ENCODE measurements around the gene LRTM2.
"Not testable (repeated sequence)": the region's sequence is repeated elsewhere in the genome, so short reads cannot be mapped to it uniquely, and the experiment has no call there.

Gene LRTM2

DNA sequence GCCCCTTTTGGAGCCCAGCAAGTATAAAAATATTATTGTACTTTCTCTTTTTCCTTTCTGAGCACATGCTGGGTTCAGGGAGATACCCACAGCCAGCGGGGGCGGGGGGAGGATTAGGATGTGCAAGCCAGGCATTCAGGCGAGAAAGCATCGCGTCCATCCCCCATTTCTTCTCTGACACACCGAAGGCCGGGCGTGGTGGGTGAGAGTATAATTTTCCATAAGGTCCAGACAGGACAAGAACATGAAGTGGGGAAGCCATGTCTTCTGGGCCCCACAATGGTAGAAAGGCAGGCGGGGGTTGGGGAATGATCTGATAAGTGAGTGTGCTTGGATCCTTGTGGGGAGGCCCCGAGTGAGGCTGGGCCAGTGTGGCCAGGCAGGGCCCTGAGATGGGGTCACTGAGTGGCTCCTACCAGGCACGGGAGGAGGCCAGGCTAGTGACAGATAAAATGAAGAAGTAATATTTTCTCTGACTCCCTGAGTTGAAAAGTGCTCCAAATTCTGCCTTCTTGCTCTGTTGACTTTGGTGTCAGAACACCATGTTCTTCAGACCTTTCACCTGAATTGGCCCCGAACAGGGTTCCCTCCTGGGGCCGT is 10.7 kb upstream of the LRTM2 start:
- in situ Hi-C loops (cut with MboI; ENCODE audit: low sequenced_read_pairs) = loop anchor here (5.0 kb wide), 1 partner anchor 118 kb away; no protein-coding TSS in a partner anchor

DNA sequence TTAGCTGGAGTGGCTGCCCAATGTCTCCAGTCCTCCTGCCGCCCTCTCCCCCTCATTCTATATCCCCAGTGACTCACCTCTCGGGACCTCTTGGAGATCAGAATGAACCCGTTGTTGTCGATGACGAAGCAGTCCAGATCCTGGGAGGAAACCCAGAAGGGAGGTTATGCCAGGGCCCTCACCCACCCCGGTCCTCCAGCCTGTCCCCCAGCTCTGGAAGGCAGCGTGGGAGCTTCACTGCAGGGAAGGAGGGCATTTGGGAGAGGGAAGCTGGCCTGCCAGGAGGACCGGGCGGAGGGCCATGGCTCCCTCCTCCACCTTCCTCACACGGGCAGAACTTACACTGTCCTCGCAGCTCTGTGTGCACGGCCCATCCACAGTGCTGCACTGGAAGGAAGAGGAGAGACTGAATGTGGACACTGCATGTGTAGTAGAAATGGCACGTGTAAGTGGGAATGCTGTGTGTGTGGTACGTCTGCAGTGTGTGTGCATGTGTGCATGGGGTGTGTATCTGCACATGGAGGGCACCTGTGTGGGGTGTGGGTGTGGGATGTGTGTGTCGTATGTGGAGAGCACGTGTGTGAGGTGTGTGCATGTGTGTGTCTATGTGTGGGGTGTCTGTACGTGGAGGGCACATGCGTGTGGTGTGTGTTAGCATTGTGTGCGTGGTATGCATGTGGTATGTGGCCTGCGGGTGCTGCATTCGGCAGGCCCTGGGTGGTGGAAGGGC is 10.0 kb upstream of the LRTM2 start:
- in situ Hi-C loops (cut with MboI; ENCODE audit: low sequenced_read_pairs) = no loop called here

DNA sequence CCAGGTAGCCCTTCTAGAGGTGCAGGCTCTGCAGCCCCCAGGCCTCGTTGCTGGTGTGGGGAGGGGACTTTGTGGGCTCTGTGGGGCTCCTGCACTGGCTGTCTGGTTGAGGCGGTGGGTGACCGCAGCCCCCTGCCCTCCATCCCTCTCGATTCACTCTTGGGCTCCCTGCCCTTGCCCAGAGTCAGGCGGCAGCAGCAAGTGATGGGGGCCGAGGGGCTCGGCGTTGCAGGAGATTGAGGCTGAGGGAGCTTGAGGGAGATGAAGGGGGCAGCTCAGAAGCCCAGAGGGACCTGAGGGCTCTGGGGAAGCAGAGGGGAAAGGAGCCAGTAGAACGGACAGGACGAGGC is 9.5 kb upstream of the LRTM2 start:
- in situ Hi-C loops (cut with MboI; ENCODE audit: low sequenced_read_pairs) = no loop called here

DNA sequence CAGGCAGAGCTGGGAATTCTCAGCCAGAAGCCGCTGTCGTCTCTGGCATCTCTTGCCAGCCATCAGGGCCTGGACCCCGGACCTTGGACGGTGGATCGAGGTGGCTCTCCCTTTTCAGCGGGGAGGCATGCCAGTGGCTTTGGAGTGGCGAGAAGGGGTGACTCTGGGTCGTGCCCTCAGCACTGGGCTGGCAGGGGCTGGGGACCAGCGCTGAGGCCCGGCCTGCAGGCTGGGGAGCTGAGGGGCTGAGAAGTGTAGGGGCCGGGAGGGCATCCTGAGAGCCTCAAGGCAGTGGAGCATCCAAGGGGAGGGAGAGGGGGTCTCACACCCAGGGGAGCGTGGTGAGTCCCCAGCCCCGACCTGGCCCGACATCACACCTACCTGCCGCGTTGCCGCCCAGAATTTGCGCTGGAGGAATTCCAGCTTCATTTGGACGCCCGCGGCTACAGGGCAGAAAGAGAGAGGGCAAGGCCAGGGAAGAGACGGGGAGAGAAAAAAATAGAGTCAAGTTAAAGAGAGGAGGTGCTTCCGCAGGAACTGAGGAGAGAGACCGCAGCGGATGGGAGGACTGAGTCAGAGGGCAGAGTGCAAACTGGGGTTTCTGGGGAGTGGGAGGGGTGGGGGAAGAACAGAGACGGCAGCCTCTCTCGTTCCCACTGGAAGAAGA is 9.0 kb upstream of the LRTM2 start:
- in situ Hi-C loops (cut with MboI; ENCODE audit: low sequenced_read_pairs) = no loop called here

DNA sequence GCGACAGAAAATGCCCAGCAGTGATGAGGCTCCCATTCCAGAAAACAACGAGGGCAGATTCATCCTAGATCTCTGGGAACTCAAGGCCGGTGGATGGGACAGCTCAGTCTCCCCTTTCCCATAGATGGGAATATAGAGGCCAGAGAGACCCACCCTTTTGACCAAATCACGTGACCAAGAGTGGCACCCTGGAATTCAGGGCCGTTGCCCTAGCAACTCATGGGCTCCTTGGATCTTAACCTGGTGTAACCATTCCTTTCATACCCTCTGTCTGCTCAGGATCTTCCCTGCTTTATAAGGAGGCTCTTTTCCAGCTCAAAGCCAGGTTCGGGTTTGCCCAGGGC is 8.4 kb upstream of the LRTM2 start:
- in situ Hi-C loops (cut with MboI; ENCODE audit: low sequenced_read_pairs) = no loop called here

DNA sequence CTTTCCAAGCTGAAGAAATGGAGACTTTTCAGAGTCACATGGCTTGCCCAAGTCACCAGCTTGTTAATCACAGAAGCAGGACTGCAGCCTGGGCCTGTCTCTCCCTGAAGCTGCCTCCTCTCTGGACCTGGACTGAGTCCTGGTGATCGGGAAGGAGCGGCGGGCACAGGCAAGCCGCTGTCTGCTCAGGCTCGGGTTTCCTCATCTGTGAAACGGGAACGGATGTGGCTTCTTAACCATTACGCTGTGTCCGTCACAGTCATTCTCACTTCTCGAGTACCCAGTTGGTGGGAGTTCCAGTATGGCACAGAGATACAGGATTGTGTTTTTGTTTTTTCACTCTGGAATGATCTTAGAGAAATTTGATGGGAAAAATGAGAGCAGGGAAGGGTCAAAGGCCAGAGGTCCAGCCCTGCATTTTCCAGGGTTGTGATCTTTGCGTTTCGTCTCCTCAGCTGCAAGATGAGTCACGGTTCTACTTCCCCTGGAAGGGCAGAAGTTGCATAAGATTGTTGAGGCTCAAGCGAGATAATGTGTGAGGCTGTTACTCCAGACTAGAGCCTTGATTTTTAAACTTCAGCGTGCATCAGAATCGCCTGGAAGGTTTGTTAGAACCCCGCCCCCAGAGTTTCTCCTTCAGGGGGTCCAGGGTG is 7.6 kb upstream of the LRTM2 start:
- in situ Hi-C loops (cut with MboI; ENCODE audit: low sequenced_read_pairs) = no loop called here

DNA sequence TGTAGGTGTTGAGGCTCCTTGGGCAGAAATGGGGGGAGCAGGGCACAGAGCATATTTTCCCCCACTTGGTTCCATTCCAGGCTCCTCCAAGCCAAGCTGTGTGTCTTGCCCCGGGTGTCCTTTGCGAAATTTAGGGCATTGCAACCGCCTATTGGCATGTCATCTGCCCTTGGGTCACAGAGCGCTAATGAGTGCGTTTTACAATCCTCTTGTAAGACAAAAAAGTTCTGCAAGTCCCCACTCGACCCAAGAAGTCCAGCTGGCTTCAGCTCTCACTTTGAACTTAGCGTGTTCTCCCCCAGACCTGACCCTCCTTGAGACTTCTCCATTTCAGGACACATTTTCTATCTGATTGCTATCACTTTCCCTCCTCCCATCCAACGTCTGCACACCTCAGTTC is 6.1 kb upstream of the LRTM2 start:
- in situ Hi-C loops (cut with MboI; ENCODE audit: low sequenced_read_pairs) = no loop called here

DNA sequence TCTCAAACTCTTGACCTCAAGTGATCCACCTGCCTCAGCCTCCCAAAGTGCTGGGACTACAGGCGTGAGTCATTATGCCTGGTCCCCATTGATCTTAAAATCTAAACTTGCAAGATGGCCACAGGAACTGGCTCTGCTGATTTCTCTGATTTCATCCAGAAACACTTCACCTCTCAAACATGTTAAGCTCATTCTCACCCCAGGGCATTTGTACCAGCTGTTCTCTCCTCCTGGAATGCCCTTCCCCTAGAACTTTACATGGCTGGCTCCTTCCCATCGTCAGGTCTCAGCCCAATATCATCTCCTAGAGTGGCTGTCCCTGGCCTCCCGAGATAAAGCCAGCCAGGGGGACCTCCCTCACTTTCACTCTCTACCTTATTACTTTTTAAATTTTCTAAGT is 5.3 kb upstream of the LRTM2 start:
- in situ Hi-C loops (cut with MboI; ENCODE audit: low sequenced_read_pairs) = no loop called here

DNA sequence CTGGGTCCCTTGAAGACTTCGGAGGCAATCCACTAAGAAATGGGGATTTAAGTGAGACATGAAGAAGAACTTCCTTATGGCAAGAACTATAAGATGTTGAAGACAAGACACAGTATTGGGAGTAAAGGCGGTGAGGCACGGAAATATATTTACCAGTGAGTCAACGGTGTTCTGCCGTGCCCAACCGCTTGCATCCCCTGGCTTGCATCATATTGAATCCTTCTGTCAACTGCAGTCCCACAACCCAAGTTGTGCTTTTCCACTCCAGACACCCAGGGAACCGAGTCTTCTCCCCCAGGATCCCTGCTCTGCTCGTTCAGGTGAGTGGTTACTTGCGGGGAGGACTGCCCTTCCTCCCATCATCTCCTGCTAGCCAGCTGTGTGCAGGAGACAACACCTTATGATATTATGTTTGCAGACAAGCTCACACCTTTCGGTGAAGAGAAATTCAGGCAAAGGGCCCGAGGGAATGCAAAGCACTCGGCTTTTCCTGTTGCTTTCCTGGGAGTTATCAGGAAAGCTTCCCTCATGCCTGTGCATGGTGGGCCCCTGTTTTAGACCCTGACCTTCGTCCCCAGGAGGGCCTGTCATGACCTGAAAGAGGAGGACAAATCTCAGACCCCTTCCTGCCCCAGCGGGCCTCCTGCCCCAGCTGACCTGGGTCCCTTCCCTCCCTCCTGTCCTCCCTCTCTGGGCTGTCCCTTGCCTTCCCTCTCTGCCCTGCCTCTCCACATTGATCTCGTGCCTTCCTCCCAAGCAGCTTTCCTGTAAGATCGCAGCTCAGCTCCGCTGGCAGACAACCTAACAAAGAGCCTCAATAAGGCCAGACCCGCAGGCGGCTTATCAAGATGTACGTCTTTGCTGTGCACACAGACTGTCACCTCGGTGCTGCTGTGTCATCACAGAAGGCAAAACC is 4.3 kb upstream of the LRTM2 start:
- in situ Hi-C loops (cut with MboI; ENCODE audit: low sequenced_read_pairs) = no loop called here

DNA sequence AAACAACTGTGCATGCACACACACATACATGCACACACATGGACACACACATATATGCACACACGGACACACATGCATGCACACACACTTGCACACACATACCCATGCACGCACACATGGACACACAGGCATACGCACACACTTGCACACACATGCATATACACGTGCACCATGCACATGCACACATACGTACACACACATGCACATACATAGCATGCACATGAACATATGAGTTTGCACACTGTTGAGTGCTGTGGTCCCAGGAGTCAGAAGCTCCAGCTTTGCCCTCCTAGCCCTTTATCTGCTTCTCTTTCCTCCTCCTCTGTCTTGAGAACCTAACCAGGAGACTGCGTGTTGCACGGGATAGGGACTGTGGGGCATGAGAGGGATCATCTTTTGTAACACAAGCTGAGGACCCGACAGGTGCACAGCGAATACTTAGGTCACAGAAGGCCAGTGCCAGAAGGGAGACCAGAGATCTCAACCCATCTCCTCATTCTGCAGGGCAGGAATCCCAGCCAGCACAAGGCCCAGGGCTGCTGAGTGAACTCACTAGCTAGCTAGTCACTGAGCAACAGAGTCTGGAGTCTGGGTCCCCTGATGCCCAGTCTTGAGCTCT is 3.5 kb upstream of the LRTM2 start:
- in situ Hi-C loops (cut with MboI; ENCODE audit: low sequenced_read_pairs) = no loop called here

DNA sequence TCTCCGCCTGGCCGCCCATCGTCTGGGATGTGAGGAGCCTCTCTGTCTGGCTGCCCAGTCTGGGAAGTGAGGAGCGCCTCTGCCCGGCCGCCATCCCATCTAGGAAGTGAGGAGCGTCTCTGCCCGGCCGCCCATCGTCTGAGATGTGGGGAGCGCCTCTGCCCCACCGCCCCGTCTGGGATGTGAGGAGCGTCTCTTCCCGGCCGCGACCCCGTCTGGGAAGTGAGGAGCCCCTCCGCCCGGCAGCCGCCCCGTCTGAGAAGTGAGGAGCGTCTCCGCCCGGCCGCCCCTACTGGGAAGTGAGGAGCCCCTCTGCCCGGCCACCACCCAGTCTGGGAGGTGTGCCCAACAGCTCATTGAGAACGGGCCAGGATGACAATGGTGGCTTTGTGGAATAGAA is 2.4 kb upstream of the LRTM2 start:
- in situ Hi-C loops (cut with MboI; ENCODE audit: low sequenced_read_pairs) = not testable (repeated sequence)

DNA sequence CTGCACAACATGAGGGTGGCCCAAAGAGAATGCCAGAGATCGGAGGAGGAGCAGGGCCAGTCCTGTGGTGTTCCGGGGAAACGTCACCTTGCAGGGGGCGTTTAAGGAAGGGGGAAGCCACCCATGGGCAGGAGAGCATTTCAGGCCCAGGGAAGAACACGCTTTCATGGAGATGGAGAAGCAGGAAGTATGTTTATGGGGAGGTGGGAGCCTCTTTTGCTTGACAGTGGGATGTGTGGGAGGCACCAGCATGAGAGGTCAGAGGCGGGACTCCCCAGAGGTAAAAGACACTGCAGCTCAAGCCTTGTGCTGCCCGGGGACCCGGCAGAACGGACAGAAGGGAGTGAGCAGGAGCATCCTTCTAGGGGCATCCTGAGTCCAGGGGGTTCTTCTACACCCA is 1.3 kb upstream of the LRTM2 start:
- in situ Hi-C loops (cut with MboI; ENCODE audit: low sequenced_read_pairs) = no loop called here

DNA sequence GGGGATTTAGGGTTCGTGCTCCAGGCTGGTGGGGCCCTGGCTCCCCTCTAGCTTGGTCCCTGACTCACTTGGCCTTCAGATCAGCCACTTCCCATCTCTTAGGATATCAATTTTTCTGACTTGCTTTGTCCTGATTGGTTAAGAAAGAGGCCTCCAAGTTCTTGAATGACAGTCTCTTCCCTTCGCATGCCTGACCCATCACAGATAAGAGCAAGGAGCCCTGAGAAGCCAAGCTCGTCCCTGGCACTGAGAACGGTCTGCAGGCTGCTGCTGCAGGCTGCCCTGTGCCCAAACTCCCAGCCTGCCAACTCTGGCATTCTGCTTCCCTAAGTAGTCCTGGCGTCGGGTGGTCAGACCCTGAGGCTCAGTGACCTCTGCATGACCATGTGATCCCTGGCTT is 794 bp upstream of the LRTM2 start:
- in situ Hi-C loops (cut with MboI; ENCODE audit: low sequenced_read_pairs) = no loop called here

DNA sequence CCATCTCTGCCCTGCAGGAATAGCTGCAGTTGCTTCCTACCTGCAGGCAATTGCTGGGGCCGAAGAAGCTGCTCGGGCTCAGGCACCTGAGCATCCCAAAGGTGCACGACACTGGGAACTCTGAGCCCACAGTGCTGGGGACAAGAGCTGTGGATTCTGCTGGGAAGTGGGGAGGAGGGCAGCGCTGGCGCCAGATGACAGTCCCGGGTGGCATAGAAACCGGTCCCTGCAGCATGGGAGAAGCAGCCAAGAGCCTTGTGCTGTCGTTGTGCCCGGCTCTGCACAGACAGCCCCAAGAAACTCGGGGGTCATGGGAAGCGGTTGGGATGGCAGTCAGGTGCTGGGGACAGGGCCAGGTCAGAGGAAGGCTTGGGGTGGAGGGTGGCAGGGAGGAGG is 529 bp downstream of the LRTM2 start:
- in situ Hi-C loops (cut with MboI; ENCODE audit: low sequenced_read_pairs) = no loop called here

DNA sequence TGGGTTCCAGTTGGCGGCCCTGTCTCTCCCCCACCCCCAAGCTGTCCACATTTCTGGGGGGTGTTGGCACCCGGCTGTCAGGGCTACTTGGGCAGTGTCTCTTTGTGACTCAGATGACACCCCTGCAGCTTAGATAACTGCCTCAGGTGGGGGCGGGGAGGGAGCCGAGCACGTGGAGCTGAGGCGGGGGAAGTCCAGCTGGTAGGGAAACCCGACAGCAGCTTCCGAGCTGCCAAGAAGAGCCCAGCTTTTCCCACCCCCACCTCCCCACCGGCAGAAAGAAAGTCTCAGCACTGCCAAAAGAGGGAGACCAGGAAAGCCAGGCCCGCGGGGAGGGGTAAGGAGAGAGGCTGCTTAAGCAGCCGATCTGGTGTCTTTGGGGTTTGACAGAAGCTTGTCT is 1.4 kb downstream of the LRTM2 start:
- in situ Hi-C loops (cut with MboI; ENCODE audit: low sequenced_read_pairs) = no loop called here

DNA sequence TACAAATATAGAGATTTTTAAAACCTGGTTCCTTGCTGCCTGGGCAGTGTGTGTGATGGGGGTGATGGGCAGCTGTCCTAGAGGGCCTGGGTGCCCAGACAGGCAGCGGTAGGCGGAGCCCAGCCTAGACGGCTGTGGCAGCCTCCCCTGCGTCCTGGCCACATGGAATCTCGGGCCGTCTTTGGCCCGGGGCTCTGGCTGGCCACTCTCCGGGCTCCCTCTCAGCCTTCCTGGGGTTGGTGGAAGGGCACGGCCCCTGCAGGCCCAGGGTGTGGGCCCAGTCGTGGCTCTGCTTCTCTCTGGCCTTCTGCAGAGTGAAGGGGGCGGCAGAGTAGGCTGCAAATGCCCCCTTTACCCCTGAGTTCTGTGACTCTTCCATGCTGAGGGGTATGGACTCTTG is 2.3 kb downstream of the LRTM2 start:
- in situ Hi-C loops (cut with MboI; ENCODE audit: low sequenced_read_pairs) = no loop called here

DNA sequence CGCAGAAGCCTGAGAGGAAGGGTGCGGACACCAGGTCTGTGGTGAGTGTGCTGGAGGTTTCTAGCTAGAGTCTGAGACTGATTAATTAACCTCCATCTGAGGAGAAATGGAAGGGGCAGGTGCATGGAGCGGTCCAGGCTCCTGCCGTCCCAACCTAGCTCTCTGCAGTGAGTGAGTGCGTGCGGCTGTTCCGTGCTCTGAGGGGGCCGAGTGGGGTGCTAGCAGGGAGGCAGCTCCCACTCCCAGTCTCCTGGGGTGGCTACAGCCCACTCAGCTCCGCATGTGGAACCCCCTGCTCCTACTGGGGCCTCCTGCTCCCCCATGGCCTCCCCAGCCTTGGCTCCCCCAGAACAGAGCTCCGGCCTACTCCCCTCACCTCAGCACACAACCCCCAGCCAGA is 2.9 kb downstream of the LRTM2 start:
- in situ Hi-C loops (cut with MboI; ENCODE audit: low sequenced_read_pairs) = no loop called here

DNA sequence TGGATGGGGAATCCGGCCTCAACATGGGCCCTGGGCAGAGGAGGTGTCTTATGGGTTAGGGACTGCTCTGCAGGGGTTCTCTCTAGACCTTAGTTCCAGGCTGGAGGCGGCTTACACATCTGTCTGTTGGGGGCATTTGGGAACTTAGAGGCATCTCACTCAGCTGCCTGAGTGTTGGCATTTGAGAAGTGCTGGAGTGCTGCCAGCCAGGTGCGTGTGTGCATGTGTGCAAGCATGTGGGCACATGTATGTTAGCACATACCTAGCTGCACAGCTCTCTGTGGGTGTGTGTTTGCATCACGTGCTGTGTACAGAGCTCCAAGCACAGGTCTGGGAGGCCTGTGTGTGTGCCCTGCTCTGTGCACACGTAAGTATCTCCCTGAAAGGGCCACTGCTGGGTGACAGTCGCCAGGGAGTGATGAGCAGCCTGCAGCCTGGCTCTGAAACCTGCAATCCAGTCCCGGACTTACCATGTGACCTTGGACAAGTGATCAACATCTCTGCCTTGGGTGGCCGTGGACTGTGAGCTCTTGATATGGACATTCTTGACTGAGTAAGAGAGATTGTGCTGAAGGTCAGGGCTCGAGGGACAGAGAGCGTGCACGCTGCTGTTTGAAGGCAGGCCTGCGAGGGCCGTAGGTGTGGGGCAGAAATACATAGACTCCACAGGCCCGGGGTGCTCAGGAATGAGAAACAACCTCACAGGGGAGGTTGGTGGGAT is 5.2 kb downstream of the LRTM2 start:
- in situ Hi-C loops (cut with MboI; ENCODE audit: low sequenced_read_pairs) = no loop called here

DNA sequence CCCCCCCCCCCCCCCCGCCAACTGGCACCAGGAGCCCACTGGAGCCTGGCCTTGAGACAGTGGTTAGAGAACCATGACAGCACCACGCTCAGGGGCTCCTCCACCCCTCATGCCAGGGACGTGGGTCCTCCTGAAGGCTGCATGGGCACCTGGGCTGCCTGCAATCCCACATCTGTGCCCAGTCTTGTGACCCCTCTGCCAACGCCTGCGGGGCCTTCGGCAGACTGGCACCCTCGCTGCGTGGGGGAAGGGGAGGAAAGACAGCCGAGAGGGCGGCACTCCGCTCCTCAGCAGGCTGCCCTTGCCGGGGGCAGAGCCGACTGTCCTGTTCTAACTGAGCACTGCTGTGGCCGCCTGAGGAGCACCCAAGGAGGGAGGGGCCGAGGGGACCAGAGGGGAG is 6.0 kb downstream of the LRTM2 start:
- in situ Hi-C loops (cut with MboI; ENCODE audit: low sequenced_read_pairs) = no loop called here
